A673 (cell line): Measurements from ENCODE around the gene GAN.

ENCODE experiments used
- CTCF ChIP-seq: fragments of 300-800, 200-600 bp; sonication (generic); conservative IDR thresholded peaks from 2 replicates; pipeline ENCODE4 v1.5.1; 2017; ENCODE audit warnings: low read depth, mild to moderate bottlenecking, antibody characterized with exemption, low read length, moderate library complexity, mixed read lengths
- EZH2 ChIP-seq: fragments of 200-600 bp; sonication (generic); IDR thresholded peaks from 2 replicates; pipeline ENCODE4 v1.6.1; 2017; ENCODE audit warnings: borderline replicate concordance, low read depth, mild to moderate bottlenecking, mixed read lengths, antibody characterized with exemption, low read length; ENCODE audit not compliant: poor library complexity, severe bottlenecking

- no peak for TF ChIP-seq CTCF
- no peak for TF ChIP-seq EZH2
These were observed 45.4 kb downstream of the GAN start for GRCh38 chr16:81360135-81360534.
